HG03060 (cell line): ENCODE data around the gene SCARF2.
"Not testable (repeated sequence)": the region's sequence is repeated elsewhere in the genome, so short reads cannot be mapped to it uniquely, and the experiment has no call there.

Experiments used
- ATAC-seq: cut with Tn5 transposase; IDR thresholded peaks from one replicate; pipeline ENCODE4 v1.9.1; 2021; ENCODE audit warnings: low read depth, moderate number of reproducible peaks; ENCODE audit not compliant: unreplicated experiment

The SCARF2 gene

GRCh38 chr22:20376281-20376680 is 61.3 kb downstream of the SCARF2 start:
- not testable (repeated sequence) for ATAC-seq
